ENCODE measurements around the gene OCSTAMP. TPM values are rescaled to one million over a fixed set of nuclear protein-coding genes. Genes with fewer than 3 reads are reported as not detected.

Gene OCSTAMP
- total and polyA plus RNA-seq, 10 of the 15 experiments (the other 5 are each of a cell fraction or from before 2014, with no cell fraction given), result 0.09 to 0.46 (median 0.22) TPM; not detected in 2

DNA sequence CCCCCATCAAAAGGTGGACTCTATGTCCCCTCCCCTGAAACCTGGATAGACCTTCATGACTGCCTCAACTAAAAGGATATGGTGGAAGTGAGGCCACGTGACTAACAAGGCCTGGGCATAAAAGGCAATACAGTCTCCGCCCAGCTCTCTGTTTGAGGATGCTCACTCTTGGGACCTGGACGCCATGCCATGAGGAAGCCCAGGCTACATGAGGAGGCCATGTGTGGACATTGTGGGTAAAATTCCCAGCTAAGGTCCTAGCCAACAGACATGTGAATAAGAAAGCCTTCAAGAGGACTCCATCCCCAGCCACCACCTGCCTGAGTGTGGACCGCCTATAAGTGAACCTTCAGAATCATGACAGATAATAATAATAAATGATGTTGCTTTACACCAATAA is 29.9 kb downstream of the OCSTAMP start (continued):
- TF ChIP-seq, protein P1, sequence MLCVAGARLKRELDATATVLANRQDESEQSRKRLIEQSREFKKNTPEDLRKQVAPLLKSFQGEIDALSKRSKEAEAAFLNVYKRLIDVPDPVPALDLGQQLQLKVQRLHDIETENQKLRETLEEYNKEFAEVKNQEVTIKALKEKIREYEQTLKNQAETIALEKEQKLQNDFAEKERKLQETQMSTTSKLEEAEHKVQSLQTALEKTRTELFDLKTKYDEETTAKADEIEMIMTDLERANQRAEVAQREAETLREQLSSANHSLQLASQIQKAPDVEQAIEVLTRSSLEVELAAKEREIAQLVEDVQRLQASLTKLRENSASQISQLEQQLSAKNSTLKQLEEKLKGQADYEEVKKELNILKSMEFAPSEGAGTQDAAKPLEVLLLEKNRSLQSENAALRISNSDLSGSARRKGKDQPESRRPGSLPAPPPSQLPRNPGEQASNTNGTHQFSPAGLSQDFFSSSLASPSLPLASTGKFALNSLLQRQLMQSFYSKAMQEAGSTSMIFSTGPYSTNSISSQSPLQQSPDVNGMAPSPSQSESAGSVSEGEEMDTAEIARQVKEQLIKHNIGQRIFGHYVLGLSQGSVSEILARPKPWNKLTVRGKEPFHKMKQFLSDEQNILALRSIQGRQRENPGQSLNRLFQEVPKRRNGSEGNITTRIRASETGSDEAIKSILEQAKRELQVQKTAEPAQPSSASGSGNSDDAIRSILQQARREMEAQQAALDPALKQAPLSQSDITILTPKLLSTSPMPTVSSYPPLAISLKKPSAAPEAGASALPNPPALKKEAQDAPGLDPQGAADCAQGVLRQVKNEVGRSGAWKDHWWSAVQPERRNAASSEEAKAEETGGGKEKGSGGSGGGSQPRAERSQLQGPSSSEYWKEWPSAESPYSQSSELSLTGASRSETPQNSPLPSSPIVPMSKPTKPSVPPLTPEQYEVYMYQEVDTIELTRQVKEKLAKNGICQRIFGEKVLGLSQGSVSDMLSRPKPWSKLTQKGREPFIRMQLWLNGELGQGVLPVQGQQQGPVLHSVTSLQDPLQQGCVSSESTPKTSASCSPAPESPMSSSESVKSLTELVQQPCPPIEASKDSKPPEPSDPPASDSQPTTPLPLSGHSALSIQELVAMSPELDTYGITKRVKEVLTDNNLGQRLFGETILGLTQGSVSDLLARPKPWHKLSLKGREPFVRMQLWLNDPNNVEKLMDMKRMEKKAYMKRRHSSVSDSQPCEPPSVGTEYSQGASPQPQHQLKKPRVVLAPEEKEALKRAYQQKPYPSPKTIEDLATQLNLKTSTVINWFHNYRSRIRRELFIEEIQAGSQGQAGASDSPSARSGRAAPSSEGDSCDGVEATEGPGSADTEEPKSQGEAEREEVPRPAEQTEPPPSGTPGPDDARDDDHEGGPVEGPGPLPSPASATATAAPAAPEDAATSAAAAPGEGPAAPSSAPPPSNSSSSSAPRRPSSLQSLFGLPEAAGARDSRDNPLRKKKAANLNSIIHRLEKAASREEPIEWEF (IDR thresholded peaks at IDR 0.05; ENCODE audit: insufficient replicate concordance, low read depth, low read length), result no peak
- TF ChIP-seq, protein P2, sequence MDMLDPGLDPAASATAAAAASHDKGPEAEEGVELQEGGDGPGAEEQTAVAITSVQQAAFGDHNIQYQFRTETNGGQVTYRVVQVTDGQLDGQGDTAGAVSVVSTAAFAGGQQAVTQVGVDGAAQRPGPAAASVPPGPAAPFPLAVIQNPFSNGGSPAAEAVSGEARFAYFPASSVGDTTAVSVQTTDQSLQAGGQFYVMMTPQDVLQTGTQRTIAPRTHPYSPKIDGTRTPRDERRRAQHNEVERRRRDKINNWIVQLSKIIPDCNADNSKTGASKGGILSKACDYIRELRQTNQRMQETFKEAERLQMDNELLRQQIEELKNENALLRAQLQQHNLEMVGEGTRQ (IDR thresholded peaks at IDR 0.05; ENCODE audit: borderline replicate concordance, low read depth, low read length), result no peak

DNA sequence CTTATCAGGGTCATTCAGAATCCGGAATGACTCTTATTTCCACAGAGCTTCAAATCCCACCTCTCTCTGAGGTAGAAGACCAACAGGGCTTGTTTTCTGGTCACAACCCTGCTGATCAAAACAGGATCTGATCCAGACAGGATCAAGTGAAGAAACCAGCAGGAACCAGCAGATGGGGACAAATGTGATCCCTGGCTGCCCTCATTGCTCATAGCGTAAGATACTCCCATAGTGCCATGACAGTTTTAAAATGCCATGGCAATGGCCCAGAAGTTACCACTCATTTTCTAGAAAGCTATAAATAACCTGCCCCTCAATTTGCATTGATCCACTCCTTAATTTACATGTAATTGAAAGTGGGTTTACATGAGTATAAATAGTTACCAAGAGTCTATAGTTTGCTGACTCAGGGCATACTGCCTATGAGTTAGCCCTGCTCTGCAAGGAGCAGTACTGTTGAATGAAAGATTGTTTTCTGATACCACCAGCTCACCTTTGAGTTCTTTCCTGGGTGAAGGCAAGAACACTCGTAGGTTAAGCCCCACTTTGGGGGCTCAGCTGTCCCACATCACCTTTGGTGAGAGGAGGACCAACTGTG is 30.9 kb downstream of the OCSTAMP start:
- intact Hi-C loops (cut with micrococcal nuclease; ENCODE audit: unreplicated experiment), result loop anchor here (2.0 kb wide), 1 partner anchor 43 kb away; no protein-coding TSS in a partner anchor
- RAD21 ChIA-PET (ENCODE audit: unreplicated experiment), result interaction anchor here (1.1 to 1.3 kb wide), 2 partner anchors 9 to 30 kb away, joined by 3 to 4 read pairs; partner anchors contain the start of gene OCSTAMP
- POLR2A ChIA-PET, result no interaction called here
- TF ChIP-seq, protein P3, sequence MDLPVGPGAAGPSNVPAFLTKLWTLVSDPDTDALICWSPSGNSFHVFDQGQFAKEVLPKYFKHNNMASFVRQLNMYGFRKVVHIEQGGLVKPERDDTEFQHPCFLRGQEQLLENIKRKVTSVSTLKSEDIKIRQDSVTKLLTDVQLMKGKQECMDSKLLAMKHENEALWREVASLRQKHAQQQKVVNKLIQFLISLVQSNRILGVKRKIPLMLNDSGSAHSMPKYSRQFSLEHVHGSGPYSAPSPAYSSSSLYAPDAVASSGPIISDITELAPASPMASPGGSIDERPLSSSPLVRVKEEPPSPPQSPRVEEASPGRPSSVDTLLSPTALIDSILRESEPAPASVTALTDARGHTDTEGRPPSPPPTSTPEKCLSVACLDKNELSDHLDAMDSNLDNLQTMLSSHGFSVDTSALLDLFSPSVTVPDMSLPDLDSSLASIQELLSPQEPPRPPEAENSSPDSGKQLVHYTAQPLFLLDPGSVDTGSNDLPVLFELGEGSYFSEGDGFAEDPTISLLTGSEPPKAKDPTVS (IDR thresholded peaks at IDR 0.05; ENCODE audit: low read depth, low read length), result no peak
- TF ChIP-seq, protein P4, sequence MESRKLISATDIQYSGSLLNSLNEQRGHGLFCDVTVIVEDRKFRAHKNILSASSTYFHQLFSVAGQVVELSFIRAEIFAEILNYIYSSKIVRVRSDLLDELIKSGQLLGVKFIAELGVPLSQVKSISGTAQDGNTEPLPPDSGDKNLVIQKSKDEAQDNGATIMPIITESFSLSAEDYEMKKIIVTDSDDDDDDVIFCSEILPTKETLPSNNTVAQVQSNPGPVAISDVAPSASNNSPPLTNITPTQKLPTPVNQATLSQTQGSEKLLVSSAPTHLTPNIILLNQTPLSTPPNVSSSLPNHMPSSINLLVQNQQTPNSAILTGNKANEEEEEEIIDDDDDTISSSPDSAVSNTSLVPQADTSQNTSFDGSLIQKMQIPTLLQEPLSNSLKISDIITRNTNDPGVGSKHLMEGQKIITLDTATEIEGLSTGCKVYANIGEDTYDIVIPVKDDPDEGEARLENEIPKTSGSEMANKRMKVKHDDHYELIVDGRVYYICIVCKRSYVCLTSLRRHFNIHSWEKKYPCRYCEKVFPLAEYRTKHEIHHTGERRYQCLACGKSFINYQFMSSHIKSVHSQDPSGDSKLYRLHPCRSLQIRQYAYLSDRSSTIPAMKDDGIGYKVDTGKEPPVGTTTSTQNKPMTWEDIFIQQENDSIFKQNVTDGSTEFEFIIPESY (IDR thresholded peaks at IDR 0.05), result no peak
- TF ChIP-seq SPI1 (IDR thresholded peaks at IDR 0.05; ENCODE audit: borderline replicate concordance, insufficient read depth, low read depth, low read length) (no peak), TAF1 (IDR thresholded peaks at IDR 0.05; ENCODE audit: borderline replicate concordance, low read depth, low read length) (no peak), SMAD1 (IDR thresholded peaks at IDR 0.05; ENCODE audit: low read depth, partially characterized antibody) (no peak), EED (IDR thresholded peaks at IDR 0.05; ENCODE audit: low read depth) (no peak), YBX1 (IDR thresholded peaks at IDR 0.05) (no peak), SREBF1 (IDR thresholded peaks at IDR 0.05; ENCODE audit: low read length) (no peak)
- TF ChIP-seq, protein P5, sequence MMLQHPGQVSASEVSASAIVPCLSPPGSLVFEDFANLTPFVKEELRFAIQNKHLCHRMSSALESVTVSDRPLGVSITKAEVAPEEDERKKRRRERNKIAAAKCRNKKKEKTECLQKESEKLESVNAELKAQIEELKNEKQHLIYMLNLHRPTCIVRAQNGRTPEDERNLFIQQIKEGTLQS (IDR thresholded peaks at IDR 0.05; ENCODE audit: borderline replicate concordance, extremely low read depth, low read depth, low read length), result no peak

More for the DNA sequence above, 30.9 kb downstream of the OCSTAMP start:
- H3K79me2 ChIP-seq (ENCODE audit: control insufficient read depth, insufficient read depth, low read length), result no peaks in the 10 kb centered on the region
- ChIA-PET CTCF (interaction anchor here (0.5 to 9.0 kb wide), 9 partner anchors 8 to 630 kb away, joined by 3 to 114 read pairs (median 3); partner anchors contain the start of gene TP53RK), SMC1A (ENCODE audit: uncharacterized antibody, unreplicated experiment) (interaction anchor here (1.2 to 8.3 kb wide), 4 partner anchors 25 to 166 kb away, joined by 3 to 43 read pairs (median 4); no protein-coding TSS in a partner anchor)
- in situ Hi-C loops (cut with MboI), result loop anchor here (5.0 kb wide), 1 partner anchor 163 kb away; no protein-coding TSS in a partner anchor
- ATAC-seq, result no peak
- DNase-seq (ENCODE audit: low read depth, low spot score), result no peak
- H3K27me3 ChIP-seq (replicated peaks in 1 of 2; ENCODE audit: control insufficient read depth in 2 of 2, insufficient read depth in 2 of 2, low read length in 1 of 2), result no peaks in the 10 kb centered on the region; a peak in 1 of 4 replicates
- no peak overlapping the region for H3K4me2 ChIP-seq (ENCODE audit: control insufficient read depth, insufficient read depth)
- no peak overlapping the region for H2AFZ ChIP-seq (ENCODE audit: control insufficient read depth, low read depth, low read length)
- H3K27ac ChIP-seq (ENCODE audit: control insufficient read depth, insufficient read depth), result no peak overlapping the region
- no peaks in the 10 kb centered on the region for H4K20me1 ChIP-seq (ENCODE audit: control insufficient read depth, insufficient read depth)
- H3K9me3 ChIP-seq (replicated peaks; ENCODE audit: control insufficient read depth, insufficient read depth, low read length), result no peaks in the 10 kb centered on the region
- no peak for FAIRE-seq
- no peaks in the 10 kb centered on the region for H3K4me1 ChIP-seq (ENCODE audit: control insufficient read depth, insufficient read depth, low read length)
- WGBS (ENCODE audit: insufficient coverage, insufficient replicate concordance, low lambda C conversion rate, missing lambda C conversion rate), result 45% methylated on average over 3 of the region's 3 CpGs
- H3K36me3 ChIP-seq (ENCODE audit: control insufficient read depth in 2 of 2, insufficient read depth in 2 of 2, low read length in 1 of 2), result no peaks in the 10 kb centered on the region
- BruUV-seq (replicated peaks), result no TSS peak
- no peak overlapping the region for H3K4me3 ChIP-seq
- H3K9ac ChIP-seq (ENCODE audit: control insufficient read depth, insufficient read depth, low read length), result no peak overlapping the region
